Spleen (tissue), 11 donors: ENCODE data around the gene GSG1L. TPM values are rescaled to one million over a fixed set of nuclear protein-coding genes. Genes with fewer than 3 reads are reported as not detected.

Experiments
- DNase-seq: peaks from one replicate; pipeline ENCODE4 v3.0.0-alpha.2; 2020
- H3K27ac ChIP-seq, 8 donors: fragments of 200-600 bp; sonication (generic) in 7 of 8; 1 replicate in 4 of 8; 2 replicates in 4 of 8; pipeline versions ENCODE4 v1.5.0 to v1.8.0; 2016 to 2021; ENCODE audit warnings: inconsistent platforms in 4 of 8, mild to moderate bottlenecking in 4 of 8, moderate library complexity in 1 of 8
- H3K27me3 ChIP-seq, 7 donors: fragments of 200-600 bp; sonication (generic) in 6 of 7; replicated peaks in 1 of 7; 1 replicate in 4 of 7; 2 replicates in 3 of 7; pipeline versions ENCODE4 v1.5.0 to v1.8.0; 2016 to 2021; ENCODE audit warnings: inconsistent platforms in 3 of 7, mild to moderate bottlenecking in 1 of 7
- H3K36me3 ChIP-seq, 6 donors: fragments of 200-600 bp; sonication (generic) in 5 of 6; 1 replicate in 4 of 6; 2 replicates in 2 of 6; pipeline versions ENCODE4 v1.5.0 to v1.8.0; 2016 to 2021; ENCODE audit warnings: inconsistent platforms in 2 of 6
- H3K4me1 ChIP-seq, 6 donors: fragments of 200-600 bp; sonication (generic) in 5 of 6; 1 replicate in 3 of 6; 2 replicates in 3 of 6; pipeline versions ENCODE4 v1.5.0 to v1.8.0; 2016 to 2021; ENCODE audit warnings: inconsistent platforms in 3 of 6
- H3K4me3 ChIP-seq, 8 donors: fragments of 200-600 bp; sonication (generic) in 7 of 8; 1 replicate in 4 of 8; 2 replicates in 4 of 8; pipeline versions ENCODE4 v1.5.0 to v1.8.0; 2016 to 2021; ENCODE audit warnings: inconsistent platforms in 4 of 8, mild to moderate bottlenecking in 4 of 8, moderate library complexity in 2 of 8
- H3K9me3 ChIP-seq, 8 donors: fragments of 200-600 bp; sonication (generic) in 7 of 8; 1 replicate in 4 of 8; 2 replicates in 4 of 8; pipeline versions ENCODE4 v1.5.0 to v1.8.0; 2016 to 2021; ENCODE audit warnings: inconsistent platforms in 4 of 8
- CTCF ChIP-seq, 11 experiments: fragments of 200-600 bp in 7 of 11; fragments of 450-650 bp in 4 of 11; sonication (generic) in 4 of 11; IDR thresholded peaks in 8 of 11; conservative IDR thresholded peaks in 3 of 11; 1 replicate in 7 of 11; 2 replicates in 4 of 11; pipeline versions ENCODE4 v1.4.0 to v1.8.0; 2016 to 2021; ENCODE audit warnings: antibody characterized with exemption in 11 of 11, inconsistent platforms in 4 of 11, mild to moderate bottlenecking in 1 of 11
- POLR2A ChIP-seq, 3 donors: fragments of 450-650 bp; IDR thresholded peaks; one replicate each; pipeline ENCODE4 v1.5.1; 2017; ENCODE audit warnings: antibody characterized with exemption in 3 of 3, mild to moderate bottlenecking in 1 of 3
- POLR2AphosphoS5 ChIP-seq, 3 donors: sonication (generic); formaldehyde crosslinking; IDR thresholded peaks; one replicate each; pipeline ENCODE4 v1.5.1; 2017; ENCODE audit warnings: antibody characterized with exemption in 3 of 3
- WGBS, 5 donors: extraction: QIAGEN DNeasy Blood & Tissue Kit in 3 of 5; methylation state at CpG; one replicate each; pipeline versions ENCODE4 v1.1.5 to v1.1.7; 2013 to 2018; 5-methylcytosine and 5-hydroxymethylcytosine counted together
- intact Hi-C: fragments of 100-400 bp; cut with DNase I; formaldehyde crosslinking; loops from one replicate; pipeline ENCODE4 v1.15.0; 2023; ENCODE audit warnings: low total_unique reads
- polyA plus RNA-seq, 3 donors: library from polyadenylated mRNA; stranded (reverse); fragments of 200-250 nt; gene quantifications; one replicate each; pipeline ENCODE4 v1.2.1, GENCODE V29; 2013
- total RNA-seq, 7 donors: library from RNA; depleted of rRNA in 3 of 7; stranded (reverse); fragments of >200 nt in 3 of 7; fragmentation: NEBNext Ultra II Directional in 4 of 7; extraction: Animal tissue kit (Norgen Biotek cat#: 25700) in 4 of 7; gene quantifications; one replicate each; pipeline versions ENCODE4 v1.1.0 to v1.2.1, GENCODE V29; 2016 to 2021
- donor health status: healthy with polysubstance abuse.
- donor health status: DM: no; HTN: no; CAD: no; lungs with moderate emphysema.
- donor health status: DM: no; HTN: no; CAD: no.
- donor health status: Bipolar disorder and iron deficiency.
- donor health status: healthy.
- donor health status: DM: no; HTN: no; CAD: no.
- donor health status: DM: yes; HTN: yes; CAD: no.

The GSG1L gene
- total and polyA plus RNA-seq, 10 donors: 0.22 to 0.58 (median 0.43) TPM; not detected in 6

- Histone ChIP-seq H3K9me3 (no peaks in the 10 kb centered on the region), H3K4me3 (no peak overlapping the region), H3K4me1 (no peaks in the 10 kb centered on the region), H3K27me3 (no peaks in the 10 kb centered on the region), H3K27ac (no peak overlapping the region), H3K36me3 (peaks cover 0 to 44% (median 3%) of the 10 kb centered on the region in 6 donors)
- 79 to 85% (median 81%) methylated on average over 13 to 19 of the region's 19 CpGs for WGBS, 5 donors
- no peak for TF ChIP-seq CTCF (IDR thresholded peaks at IDR 0.05 in 8 of 11, conservative IDR thresholded peaks at IDR 0.05 in 3 of 11)
- TF ChIP-seq POLR2A (IDR thresholded peaks at IDR 0.05): no peak
- peak in 2 of 3 donors; percentile 7 to 74 for TF ChIP-seq POLR2AphosphoS5 (IDR thresholded peaks at IDR 0.05)
- DNase-seq: peak; percentile 49
- intact Hi-C loops: no loop called here
Measured at GRCh38 chr16:28090646-28091377, 27.3 kb upstream of the GSG1L start.

GRCh38 chr16:28089992-28090365 lies 26.5 kb upstream of the GSG1L start:
- Histone ChIP-seq H3K4me3 (no peak overlapping the region), H3K27me3 (no peaks in the 10 kb centered on the region), H3K27ac (no peak overlapping the region), H3K4me1 (no peaks in the 10 kb centered on the region), H3K9me3 (no peaks in the 10 kb centered on the region), H3K36me3 (peaks cover 0 to 36% (median 2%) of the 10 kb centered on the region in 6 donors)
- TF ChIP-seq POLR2A (IDR thresholded peaks at IDR 0.05) (no peak), POLR2AphosphoS5 (IDR thresholded peaks at IDR 0.05) (no peak), CTCF (IDR thresholded peaks at IDR 0.05 in 8 of 11, conservative IDR thresholded peaks at IDR 0.05 in 3 of 11) (no peak)
- intact Hi-C loops: no loop called here
- WGBS, 5 donors: 80 to 90% (median 83%) methylated on average over 7 of the region's 7 CpGs
- no peak for DNase-seq

- no peaks in the 10 kb centered on the region for H3K27me3 ChIP-seq
- no peaks in the 10 kb centered on the region for H3K4me1 ChIP-seq
- DNase-seq: no peak
- H3K27ac ChIP-seq: no peak overlapping the region
- intact Hi-C loops: no loop called here
- peaks cover 0 to 34% (median 2%) of the 10 kb centered on the region in 6 donors for H3K36me3 ChIP-seq
- TF ChIP-seq POLR2A (IDR thresholded peaks at IDR 0.05) (no peak), POLR2AphosphoS5 (IDR thresholded peaks at IDR 0.05) (no peak), CTCF (IDR thresholded peaks at IDR 0.05 in 8 of 11, conservative IDR thresholded peaks at IDR 0.05 in 3 of 11) (no peak)
- 89 to 97% (median 94%) methylated on average over 3 of the region's 3 CpGs for WGBS, 5 donors
- no peaks in the 10 kb centered on the region for H3K9me3 ChIP-seq
- H3K4me3 ChIP-seq: no peak overlapping the region
Measured at GRCh38 chr16:28089205-28089991, 25.9 kb upstream of the GSG1L start.
